RWPE2 (cell line): ENCODE measurements around the gene ATP6V1E1.

Experiments
- ATAC-seq: fragments of 200-7000 bp; cut with Tn5 transposase; 3 replicates; pipeline ENCODE4 v1.9.1; 2021; ENCODE audit warnings: low read depth
- DNase-seq: peaks from one replicate; pipeline ENCODE4 v3.0.0-alpha.2; 2020; ENCODE audit warnings: low spot score
- H3K27ac ChIP-seq: fragments of 450-650 bp; 2 replicates; pipeline ENCODE4 v1.5.1; 2017; ENCODE audit warnings: mild to moderate bottlenecking; ENCODE audit not compliant: poor library complexity, severe bottlenecking
- H3K27me3 ChIP-seq: fragments of 250-450 bp; sonication (Bioruptor Pico); 2 replicates; pipeline ENCODE4 v1.5.1; 2021; ENCODE audit warnings: mild to moderate bottlenecking, moderate library complexity; ENCODE audit not compliant: insufficient read depth, poor library complexity, severe bottlenecking
- H3K36me3 ChIP-seq: fragments of 250-450 bp; sonication (Bioruptor Pico); 2 replicates; pipeline ENCODE4 v1.5.1; 2020; ENCODE audit warnings: low read depth, mild to moderate bottlenecking, moderate library complexity
- H3K4me1 ChIP-seq: fragments of 250-450 bp; sonication (Bioruptor Pico); 2 replicates; pipeline ENCODE4 v1.5.1; 2021; ENCODE audit warnings: mild to moderate bottlenecking, moderate library complexity; ENCODE audit not compliant: insufficient read depth, poor library complexity, severe bottlenecking
- H3K4me3 ChIP-seq: fragments of 250-450 bp; sonication (Bioruptor Pico); 2 replicates; pipeline ENCODE4 v1.5.1; 2021; ENCODE audit warnings: mild to moderate bottlenecking, moderate library complexity; ENCODE audit not compliant: severe bottlenecking
- H3K9me3 ChIP-seq: fragments of 250-450 bp; sonication (Bioruptor Pico); 2 replicates; pipeline ENCODE4 v1.5.1; 2021; ENCODE audit warnings: mild to moderate bottlenecking, moderate library complexity; ENCODE audit not compliant: severe bottlenecking
- TF ChIP-seq, protein P1 (sequence below): fragments of 450-650 bp; IDR thresholded peaks from one replicate; pipeline ENCODE4 v1.5.1; 2017; ENCODE audit warnings: mild to moderate bottlenecking, moderate library complexity; ENCODE audit not compliant: poor library complexity, severe bottlenecking

The ATP6V1E1 gene

GRCh38 chr22:17606496-17606895 is 22.1 kb downstream of the ATP6V1E1 start:
- ATAC-seq (no peak), DNase-seq (no peak)
- no peaks in the 10 kb centered on the region for H3K4me1 ChIP-seq
- no peaks in the 10 kb centered on the region for H3K9me3 ChIP-seq
- H3K36me3 ChIP-seq = peaks cover 48% of the 10 kb centered on the region
- TF ChIP-seq, protein P1, sequence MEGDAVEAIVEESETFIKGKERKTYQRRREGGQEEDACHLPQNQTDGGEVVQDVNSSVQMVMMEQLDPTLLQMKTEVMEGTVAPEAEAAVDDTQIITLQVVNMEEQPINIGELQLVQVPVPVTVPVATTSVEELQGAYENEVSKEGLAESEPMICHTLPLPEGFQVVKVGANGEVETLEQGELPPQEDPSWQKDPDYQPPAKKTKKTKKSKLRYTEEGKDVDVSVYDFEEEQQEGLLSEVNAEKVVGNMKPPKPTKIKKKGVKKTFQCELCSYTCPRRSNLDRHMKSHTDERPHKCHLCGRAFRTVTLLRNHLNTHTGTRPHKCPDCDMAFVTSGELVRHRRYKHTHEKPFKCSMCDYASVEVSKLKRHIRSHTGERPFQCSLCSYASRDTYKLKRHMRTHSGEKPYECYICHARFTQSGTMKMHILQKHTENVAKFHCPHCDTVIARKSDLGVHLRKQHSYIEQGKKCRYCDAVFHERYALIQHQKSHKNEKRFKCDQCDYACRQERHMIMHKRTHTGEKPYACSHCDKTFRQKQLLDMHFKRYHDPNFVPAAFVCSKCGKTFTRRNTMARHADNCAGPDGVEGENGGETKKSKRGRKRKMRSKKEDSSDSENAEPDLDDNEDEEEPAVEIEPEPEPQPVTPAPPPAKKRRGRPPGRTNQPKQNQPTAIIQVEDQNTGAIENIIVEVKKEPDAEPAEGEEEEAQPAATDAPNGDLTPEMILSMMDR = no peak
- H3K27ac ChIP-seq = no peak overlapping the region
- H3K27me3 ChIP-seq = no peaks in the 10 kb centered on the region
- H3K4me3 ChIP-seq = no peak overlapping the region

DNA sequence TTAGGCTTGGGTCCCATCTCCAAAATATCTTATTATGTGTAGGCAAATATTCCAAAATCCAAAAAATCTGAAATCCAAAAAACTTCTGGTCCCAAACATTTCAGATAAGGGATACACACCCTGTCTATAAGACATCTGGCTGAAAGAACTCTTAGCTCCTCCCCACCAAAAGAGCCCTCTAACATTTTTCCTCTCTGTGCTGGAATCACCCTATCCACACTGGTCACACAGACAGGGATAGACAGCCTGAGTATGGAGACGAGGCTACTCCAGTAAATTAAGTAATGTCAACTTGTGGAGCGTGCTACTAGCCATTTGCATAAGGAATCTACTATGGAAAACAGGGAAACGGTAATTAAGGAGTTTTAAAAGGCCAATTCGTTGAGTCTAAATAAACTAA is 24.9 kb downstream of the ATP6V1E1 start:
- Histone ChIP-seq H3K4me3 (no peak overlapping the region), H3K36me3 (peaks cover 46% of the 10 kb centered on the region), H3K27me3 (no peaks in the 10 kb centered on the region), H3K4me1 (no peaks in the 10 kb centered on the region), H3K9me3 (no peaks in the 10 kb centered on the region), H3K27ac (no peak overlapping the region)
- TF ChIP-seq, protein P1 = no peak
- ATAC-seq (no peak), DNase-seq (no peak)

- ATAC-seq (no peak), DNase-seq (no peak)
- no peak overlapping the region for H3K4me3 ChIP-seq
- H3K27me3 ChIP-seq = no peaks in the 10 kb centered on the region
- TF ChIP-seq, protein P1 = no peak
- no peaks in the 10 kb centered on the region for H3K9me3 ChIP-seq
- no peak overlapping the region for H3K27ac ChIP-seq
- H3K4me1 ChIP-seq = no peaks in the 10 kb centered on the region
- H3K36me3 ChIP-seq = peaks cover 49% of the 10 kb centered on the region
Measured at GRCh38 chr22:17601031-17601430, 27.5 kb downstream of the ATP6V1E1 start.

- Histone ChIP-seq H3K36me3 (peaks cover 72% of the 10 kb centered on the region), H3K4me1 (no peaks in the 10 kb centered on the region), H3K9me3 (no peaks in the 10 kb centered on the region), H3K27me3 (no peaks in the 10 kb centered on the region), H3K27ac (no peak overlapping the region), H3K4me3 (no peak overlapping the region)
- TF ChIP-seq, protein P1 = no peak
- DNase-seq = no peak
- no peak for ATAC-seq
Measured at GRCh38 chr22:17598318-17598717, 30.2 kb downstream of the ATP6V1E1 start.

GRCh38 chr22:17597217-17597616 is 31.3 kb downstream of the ATP6V1E1 start:
- TF ChIP-seq, protein P1 = no peak
- ATAC-seq = no peak
- H3K4me1 ChIP-seq = no peaks in the 10 kb centered on the region
- no peaks in the 10 kb centered on the region for H3K9me3 ChIP-seq
- H3K36me3 ChIP-seq = peaks cover 80% of the 10 kb centered on the region
- no peak overlapping the region for H3K4me3 ChIP-seq
- no peak overlapping the region for H3K27ac ChIP-seq
- H3K27me3 ChIP-seq = no peaks in the 10 kb centered on the region
- DNase-seq = no peak
